Umbilical cord (tissue), 2 donors: ENCODE data around the gene PMEPA1. TPM values are rescaled to one million over a fixed set of nuclear protein-coding genes. Genes with fewer than 3 reads are reported as not detected.

ENCODE experiments used
- DNase-seq: peaks from one replicate; pipeline ENCODE4 v3.0.0-alpha.2; 2015; ENCODE audit warnings: low spot score
- total RNA-seq: library from RNA; depleted of rRNA; stranded (reverse); fragments of >200 nt; gene quantifications from one replicate; pipeline ENCODE4 v1.2.3, GENCODE V29; 2014; ENCODE audit warnings: low replicate concordance; ENCODE audit not compliant: insufficient read depth

The PMEPA1 gene
- total RNA-seq, 1 donor from 2014 or later, result 14.7 TPM

GRCh38 chr20:57693670-57694329 lies 16.0 kb downstream of the PMEPA1 start:
- no peak for DNase-seq

- no peak for DNase-seq
Measured at GRCh38 chr20:57693002-57693582, 16.7 kb downstream of the PMEPA1 start.

GRCh38 chr20:57692393-57692792 lies 17.4 kb downstream of the PMEPA1 start:
- DNase-seq, result no peak

- DNase-seq, result no peak
Measured at GRCh38 chr20:57691699-57692098, 18.1 kb downstream of the PMEPA1 start.

- DNase-seq, result no peak
Measured at GRCh38 chr20:57690525-57690924, 19.3 kb downstream of the PMEPA1 start.

GRCh38 chr20:57689745-57690481 lies 19.9 kb downstream of the PMEPA1 start:
- no peak for DNase-seq

GRCh38 chr20:57688864-57689263 lies 21.0 kb downstream of the PMEPA1 start:
- no peak for DNase-seq

GRCh38 chr20:57688295-57688694 lies 21.5 kb downstream of the PMEPA1 start:
- no peak for DNase-seq

GRCh38 chr20:57686931-57687652 lies 22.7 kb downstream of the PMEPA1 start:
- no peak for DNase-seq

- DNase-seq, result peak; percentile 44
Measured at GRCh38 chr20:57685146-57685758, 24.6 kb downstream of the PMEPA1 start.

- DNase-seq, result no peak
Measured at GRCh38 chr20:57684808-57685140, 25.0 kb downstream of the PMEPA1 start.

- DNase-seq, result no peak
Measured at GRCh38 chr20:57683881-57684807, 25.7 kb downstream of the PMEPA1 start.

GRCh38 chr20:57683287-57683686 lies 26.5 kb downstream of the PMEPA1 start:
- DNase-seq, result no peak

GRCh38 chr20:57682184-57683101 lies 27.4 kb downstream of the PMEPA1 start:
- peak; percentile 55 for DNase-seq

- no peak for DNase-seq
Measured at GRCh38 chr20:57680934-57681914, 28.6 kb downstream of the PMEPA1 start.

- DNase-seq, result no peak
Measured at GRCh38 chr20:57680131-57680716, 29.6 kb downstream of the PMEPA1 start.

- DNase-seq, result no peak
Measured at GRCh38 chr20:57679113-57679512, 30.7 kb downstream of the PMEPA1 start.

GRCh38 chr20:57678340-57678739 lies 31.5 kb downstream of the PMEPA1 start:
- no peak for DNase-seq
